HG02623 (cell line): ENCODE results near the gene STPG4.
"Not testable (repeated sequence)": the region's sequence is repeated elsewhere in the genome, so short reads cannot be mapped to it uniquely, and the experiment has no call there.

Experiments used
- ATAC-seq: cut with Tn5 transposase; IDR thresholded peaks from one replicate; pipeline ENCODE4 v1.9.1; 2021; ENCODE audit warnings: moderate library complexity; ENCODE audit not compliant: unreplicated experiment

The STPG4 gene

DNA sequence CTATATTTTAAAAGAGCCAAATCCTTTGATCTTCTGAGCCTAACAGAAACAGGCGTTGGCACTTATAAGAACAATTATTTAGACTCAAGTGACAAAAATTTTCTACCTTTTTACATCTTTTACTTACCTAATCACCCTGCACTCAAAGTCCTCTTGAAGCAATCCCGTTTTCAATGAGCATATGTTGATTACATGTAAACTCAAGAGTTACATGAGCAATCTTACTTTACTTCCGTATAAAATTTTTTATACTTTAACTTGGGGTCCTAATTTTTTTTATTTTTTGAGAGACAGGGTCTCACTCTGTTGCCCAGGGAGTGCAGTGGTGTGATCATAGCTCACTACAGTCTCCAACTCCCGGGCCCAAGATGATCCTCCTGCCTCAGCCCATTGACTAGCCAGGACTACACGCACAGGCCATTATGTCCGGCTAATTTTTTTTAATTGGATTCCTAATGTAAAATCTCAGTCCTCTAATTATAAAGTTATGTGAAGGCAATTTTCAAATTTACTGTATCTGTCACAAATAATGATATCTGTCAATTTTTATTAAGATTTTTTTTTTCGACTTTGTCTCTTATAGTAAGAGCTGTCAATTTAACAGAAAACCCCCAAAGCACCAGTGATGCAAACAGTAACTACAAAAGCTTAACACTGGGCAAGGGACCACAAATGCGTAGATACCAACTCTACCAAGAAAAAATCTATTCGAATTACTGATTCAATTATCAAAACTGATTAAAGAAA is 19.1 kb upstream of the STPG4 start:
- ATAC-seq: no peak

DNA sequence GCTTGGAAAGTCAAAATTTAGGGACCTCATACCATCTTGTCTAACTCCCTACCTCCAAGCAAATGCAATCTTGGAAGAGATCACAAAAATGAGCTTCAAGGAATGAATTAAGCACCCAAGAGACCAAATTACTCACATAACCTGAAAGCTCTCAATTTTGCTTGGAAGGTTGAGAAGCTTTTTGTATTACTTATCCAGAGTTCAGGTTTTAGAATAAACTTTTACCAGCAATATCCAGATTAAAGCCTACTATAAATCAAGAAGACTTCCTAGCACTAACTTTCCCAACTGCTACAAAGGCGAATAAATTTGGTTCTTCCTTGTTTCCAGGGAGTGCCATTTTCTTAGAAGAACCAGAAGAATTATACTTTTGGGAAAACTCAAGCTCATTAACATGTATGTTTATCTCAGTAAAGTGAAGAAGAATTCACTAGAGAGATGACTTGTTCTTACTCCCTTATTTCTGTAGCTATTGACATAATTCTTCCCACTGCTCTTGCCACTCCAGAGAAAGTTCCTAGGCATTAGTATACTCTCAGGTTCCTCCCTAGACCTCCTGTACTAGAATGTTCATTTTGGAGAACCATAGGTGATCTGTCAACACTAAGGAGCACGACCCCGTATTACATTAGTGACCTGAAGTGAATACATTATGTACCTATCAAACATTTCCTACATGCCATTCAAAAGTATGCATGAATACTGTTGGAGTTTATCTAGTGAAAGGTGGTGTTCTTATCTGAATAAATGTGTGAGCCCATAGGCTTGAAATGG is 18.0 kb upstream of the STPG4 start:
- ATAC-seq: no peak

GRCh38 chr2:47172156-47172921 is 17.2 kb upstream of the STPG4 start:
- no peak for ATAC-seq

DNA sequence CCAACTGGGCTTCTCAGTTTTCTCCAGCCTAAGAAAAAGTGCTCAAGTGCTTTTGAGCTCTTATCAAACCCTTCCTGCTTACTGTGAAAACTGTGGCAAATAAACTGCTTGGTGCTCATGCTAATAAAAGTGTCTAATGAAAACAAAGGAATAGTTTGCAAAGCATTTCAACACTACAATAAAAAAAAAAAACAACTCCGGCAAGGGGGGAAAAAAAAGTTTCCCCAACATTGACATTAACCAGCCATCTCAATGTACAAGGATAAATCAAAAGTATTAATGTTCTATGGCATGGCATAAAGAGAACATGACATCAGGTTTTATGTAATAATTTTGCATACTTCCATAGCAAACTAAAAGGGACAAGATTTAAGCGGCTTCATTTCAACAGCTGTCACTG is 14.7 kb upstream of the STPG4 start:
- no peak for ATAC-seq

GRCh38 chr2:47168895-47169294 is 13.8 kb upstream of the STPG4 start:
- not testable (repeated sequence) for ATAC-seq

DNA sequence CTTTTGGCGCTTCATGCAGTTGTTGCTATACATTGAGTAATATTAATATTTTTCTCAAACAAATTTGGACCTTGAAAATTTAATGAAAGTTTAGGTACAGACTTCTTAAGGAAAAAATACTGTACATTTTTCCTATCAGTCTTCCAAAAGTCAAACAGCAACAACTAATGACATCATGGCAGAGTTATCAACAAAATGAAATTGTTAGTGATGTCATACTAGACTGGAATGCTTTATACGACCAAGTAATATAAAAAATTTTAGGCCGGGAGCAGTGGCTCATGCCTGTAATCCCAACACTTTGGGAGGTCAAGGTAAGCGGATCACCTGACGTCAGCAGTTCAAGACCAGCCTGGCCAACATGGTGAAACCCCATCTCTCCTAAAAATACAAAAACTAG is 12.0 kb upstream of the STPG4 start:
- no peak for ATAC-seq

DNA sequence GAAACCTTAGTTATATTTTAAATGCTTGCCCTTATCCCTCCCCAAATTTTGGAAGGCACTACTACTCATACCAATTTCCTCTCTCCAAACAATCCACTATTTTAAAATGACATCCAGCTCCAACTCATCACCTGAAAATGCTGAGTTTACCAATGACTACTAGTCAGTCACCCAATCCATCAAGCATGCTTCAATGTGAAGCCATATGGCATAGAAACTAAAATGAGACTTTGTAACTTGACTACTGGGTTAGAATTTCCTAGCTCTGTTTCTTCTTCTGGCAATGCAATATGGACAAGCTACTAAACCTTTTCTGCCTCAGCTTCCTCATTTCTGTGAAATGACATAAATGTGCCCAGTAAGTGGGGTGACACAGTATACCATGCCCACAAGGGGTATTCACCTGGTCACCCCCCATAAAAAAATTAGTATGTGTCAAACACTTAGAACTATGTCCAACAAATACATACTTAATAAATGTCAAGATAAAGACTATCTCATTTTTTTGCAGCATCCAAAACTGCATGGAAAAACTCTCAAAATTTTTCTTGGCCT is 10.0 kb upstream of the STPG4 start:
- no peak for ATAC-seq

GRCh38 chr2:47162780-47163179 is 7.7 kb upstream of the STPG4 start:
- ATAC-seq: no peak

DNA sequence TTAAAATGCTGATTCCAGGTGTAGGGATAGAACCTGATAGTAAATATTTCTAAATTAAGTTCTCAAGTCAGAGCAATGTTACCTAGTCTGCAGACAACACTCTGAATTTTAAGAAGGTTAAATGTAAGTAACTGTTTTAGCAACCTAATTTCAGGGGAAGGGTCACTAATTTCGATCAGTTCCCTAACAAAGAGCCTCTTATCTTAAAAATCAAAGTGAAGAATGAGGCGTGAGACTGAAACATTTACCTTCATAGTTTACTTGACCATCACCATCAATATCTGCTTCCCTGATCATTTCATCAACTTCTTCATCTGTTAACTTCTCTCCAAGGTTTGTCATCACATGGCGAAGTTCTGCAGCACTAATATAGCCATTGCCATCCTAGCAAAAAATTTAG is 6.4 kb upstream of the STPG4 start:
- no peak for ATAC-seq

- no peak for ATAC-seq
These were observed 5.6 kb upstream of the STPG4 start for GRCh38 chr2:47160660-47161059.

GRCh38 chr2:47160211-47160610 is 5.1 kb upstream of the STPG4 start:
- ATAC-seq: no peak

- no peak for ATAC-seq
These were observed 4.5 kb upstream of the STPG4 start for GRCh38 chr2:47159627-47160026.

GRCh38 chr2:47158576-47158975 is 3.5 kb upstream of the STPG4 start:
- no peak for ATAC-seq

GRCh38 chr2:47152803-47153202 is 2.3 kb downstream of the STPG4 start:
- no peak for ATAC-seq

GRCh38 chr2:47150175-47150574 is 4.9 kb downstream of the STPG4 start:
- ATAC-seq: no peak

DNA sequence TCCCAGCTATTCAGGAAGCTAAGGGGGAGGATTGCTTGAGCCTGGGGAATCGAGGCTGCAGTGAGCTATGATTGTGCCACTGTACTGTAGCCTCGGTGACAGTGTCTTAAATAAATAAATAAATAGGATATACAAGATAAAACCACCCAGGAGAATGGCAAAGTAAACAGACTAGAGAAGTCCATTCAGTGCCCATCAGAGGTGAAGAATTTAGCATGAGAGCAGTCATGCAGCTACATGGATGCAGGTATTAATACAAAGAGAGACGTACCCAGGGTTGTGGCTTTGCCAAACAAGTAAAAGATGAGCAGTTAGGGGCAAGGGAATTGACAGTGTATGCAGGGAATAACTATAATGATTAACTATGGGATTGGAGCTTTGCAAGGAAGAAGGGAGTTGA is 8.1 kb downstream of the STPG4 start:
- no peak for ATAC-seq

DNA sequence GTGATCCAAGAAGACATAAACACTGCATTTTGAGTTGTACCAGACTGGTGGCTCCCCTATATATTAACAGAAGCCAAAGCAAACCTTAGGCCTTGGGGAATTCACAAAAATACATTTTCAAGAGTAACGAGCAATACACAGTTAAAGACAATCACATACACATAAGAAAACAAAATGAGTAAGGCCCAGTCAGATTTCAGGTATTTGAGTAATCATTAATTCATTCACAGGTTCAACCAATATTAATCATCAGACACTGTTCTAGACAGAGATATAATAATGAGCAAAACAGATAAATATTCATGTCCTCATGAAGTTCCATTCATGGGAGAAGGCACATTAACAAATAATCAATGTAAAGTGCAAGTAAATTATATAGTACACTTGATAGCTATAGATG is 9.6 kb downstream of the STPG4 start:
- ATAC-seq: no peak

- ATAC-seq: no peak
These were observed 13.6 kb downstream of the STPG4 start for GRCh38 chr2:47141520-47141919.

- no peak for ATAC-seq
These were observed 20.6 kb downstream of the STPG4 start for GRCh38 chr2:47134386-47135090.

GRCh38 chr2:47133046-47133445 is 22.1 kb downstream of the STPG4 start:
- no peak for ATAC-seq

- no peak for ATAC-seq
These were observed 25.9 kb downstream of the STPG4 start for GRCh38 chr2:47129191-47129706.
